K562 (cell line): ENCODE data around the gene FASTK. TPM values are rescaled to one million over a fixed set of nuclear protein-coding genes. Genes with fewer than 3 reads are reported as not detected.

Source experiments
- ATAC-seq: fragments of 200-7000 bp; cut with Tn5 transposase; 3 replicates; pipeline ENCODE4 v1.9.1; 2020; ENCODE audit warnings: moderate library complexity
- BruUV-seq: library from RNA; stranded (reverse); fragments of 400-500 nt; replicated peaks from 2 replicates; lab custom pipeline; 2021; lab: Mats Ljungman, UMichigan
- CTCF ChIA-PET: fragments of 300-600 bp; formaldehyde crosslinking; extraction: SDS; loops from one replicate; lab custom pipeline; 2021; ENCODE audit warnings: low intra/inter-chr PET ratio; lab: Yijun Ruan, JAX
- POLR2A ChIA-PET: fragments of 300-600, 350-650 bp; sonication (Branson Sonifier 250); formaldehyde crosslinking; extraction: SDS; loops from one replicate; lab custom pipeline; 2021; ENCODE audit warnings: antibody characterized with exemption, inconsistent platforms; lab: Yijun Ruan, JAX
- DNase-seq, 4 experiments: peaks; one replicate each; pipeline versions ENCODE4 v3.0.0 to v3.0.0-alpha.2; 2011 to 2018; ENCODE audit warnings: low spot score in 3 of 4, mixed read lengths in 3 of 4; ENCODE audit errors: extremely low read depth in 1 of 4
- FAIRE-seq: peaks from 2 replicates; lab custom pipeline; 2011; peaks lifted over from hg19 to GRCh38; lab: Jason Lieb, UNC
- H2AFZ ChIP-seq: 2 replicates; pipeline ENCODE4 v1.6.0; 2011; ENCODE audit warnings: low read depth, low read length, control low read depth, inconsistent platforms
- H3K27ac ChIP-seq: fragments of 200-600 bp; 3 replicates; pipeline ENCODE4 v1.8.0; 2011; ENCODE audit warnings: low read depth, mild to moderate bottlenecking, control low read depth, inconsistent platforms, low read length, moderate library complexity, mixed read lengths; ENCODE audit errors: extremely low read depth
- H3K27me3 ChIP-seq, 2 experiments: fragments of 300-600 bp in 1 of 2; 2 replicates in 1 of 2; 3 replicates in 1 of 2; pipeline versions ENCODE4 v1.6.0 to v1.8.0; 2011; ENCODE audit warnings: inconsistent platforms in 2 of 2, low read length in 2 of 2, mild to moderate bottlenecking in 1 of 2, mixed read lengths in 1 of 2, moderate library complexity in 1 of 2; ENCODE audit not compliant: control insufficient read depth in 2 of 2, insufficient read depth in 2 of 2
- H3K36me3 ChIP-seq: fragments of 300-600 bp; 3 replicates; pipeline ENCODE4 v1.8.0; 2011; ENCODE audit warnings: mild to moderate bottlenecking, low read length, inconsistent platforms; ENCODE audit not compliant: control insufficient read depth, insufficient read depth
- H3K4me1 ChIP-seq, 2 experiments: fragments of 200-600 bp in 1 of 2; replicated peaks in 1 of 2; 2 replicates in 1 of 2; 3 replicates in 1 of 2; pipeline versions ENCODE4 v1.5.1 to v1.8.0; 2011; ENCODE audit warnings: inconsistent platforms in 2 of 2, low read length in 2 of 2, mild to moderate bottlenecking in 1 of 2, mixed read lengths in 1 of 2, moderate library complexity in 1 of 2; ENCODE audit not compliant: control insufficient read depth in 2 of 2, insufficient read depth in 2 of 2
- H3K4me2 ChIP-seq: 2 replicates; pipeline ENCODE4 v1.6.1; 2011; ENCODE audit warnings: low read length, control low read depth, inconsistent platforms, mixed read lengths; ENCODE audit not compliant: insufficient read depth
- H3K4me3 ChIP-seq: fragments of 200-600 bp; sonication (generic), shearing (Covaris generic); 2 replicates; pipeline ENCODE4 v1.5.1; 2016; ENCODE audit warnings: control low read depth, inconsistent platforms
- H3K79me2 ChIP-seq: fragments of 200-600 bp; 3 replicates; pipeline ENCODE4 v1.8.0; 2011; ENCODE audit warnings: low read length, inconsistent platforms; ENCODE audit not compliant: control insufficient read depth, insufficient read depth
- H3K9ac ChIP-seq, 2 experiments: 2 replicates each; pipeline versions ENCODE4 v1.6.0 to v1.6.1; 2011; ENCODE audit warnings: low read depth in 2 of 2, low read length in 2 of 2, control low read depth in 1 of 2, inconsistent platforms in 1 of 2, mild to moderate bottlenecking in 1 of 2, mixed read lengths in 1 of 2; ENCODE audit not compliant: insufficient read depth in 1 of 2
- H3K9me1 ChIP-seq: one replicate; pipeline ENCODE4 v1.6.0; 2011; ENCODE audit warnings: inconsistent platforms, mild to moderate bottlenecking, low read length, moderate library complexity; ENCODE audit not compliant: control insufficient read depth, insufficient read depth
- H3K9me3 ChIP-seq: replicated peaks from 2 replicates; pipeline ENCODE4 v1.5.1; 2011; ENCODE audit warnings: low read depth, low read length, inconsistent platforms; ENCODE audit not compliant: control insufficient read depth, insufficient read depth
- H4K20me1 ChIP-seq: replicated peaks from 2 replicates; pipeline ENCODE4 v1.6.1; 2011; ENCODE audit warnings: low read length, inconsistent platforms, mixed read lengths; ENCODE audit not compliant: control insufficient read depth, insufficient read depth
- CAMTA2 ChIP-seq: fragments of 250-450 bp; sonication (Bioruptor Pico); conservative IDR thresholded peaks from 2 replicates; pipeline ENCODE4 v1.5.1; 2022
- ETV5 ChIP-seq: sonication (generic); formaldehyde crosslinking; IDR thresholded peaks from 2 replicates; pipeline ENCODE4 v1.4.0; 2020; ENCODE audit warnings: low read depth, mild to moderate bottlenecking, missing genetic modification reagents
- FOSL1 ChIP-seq: fragments of 200-800 bp; sonication (Bioruptor generic); conservative IDR thresholded peaks from 2 replicates; pipeline ENCODE4 v1.6.1; 2016; ENCODE audit warnings: missing genetic modification characterization, missing compliant biosample characterization
- HCFC1 ChIP-seq: IDR thresholded peaks from 2 replicates; pipeline ENCODE4 v1.6.1; 2012; ENCODE audit warnings: low read depth, low read length, improper control_type of control experiment
- HNRNPL ChIP-seq: fragments of 200-400 bp; formaldehyde crosslinking; IDR thresholded peaks from 2 replicates; pipeline ENCODE4 v1.6.1; 2017; ENCODE audit warnings: low read depth, mild to moderate bottlenecking, low read length
- HNRNPUL1 ChIP-seq: fragments of 200-400 bp; formaldehyde crosslinking; IDR thresholded peaks from 2 replicates; pipeline ENCODE4 v1.6.1; 2017; ENCODE audit warnings: low read length
- ILF3 ChIP-seq: fragments of 450-650 bp; IDR thresholded peaks from 2 replicates; pipeline ENCODE4 v1.6.1; 2018; ENCODE audit warnings: antibody characterized with exemption, mild to moderate bottlenecking, moderate library complexity, borderline replicate concordance
- JUN ChIP-seq, 2 experiments: sonication (generic) in 1 of 2; formaldehyde crosslinking in 1 of 2; IDR thresholded peaks; 2 replicates each; pipeline versions ENCODE4 v1.6.1 to v1.8.0; 2012 to 2022; ENCODE audit warnings: borderline replicate concordance in 2 of 2, mild to moderate bottlenecking in 2 of 2, improper control_type of control experiment in 1 of 2, low read depth in 1 of 2, low read length in 1 of 2, missing genetic modification reagents in 1 of 2
- KHSRP ChIP-seq: fragments of 450-650 bp; IDR thresholded peaks from 2 replicates; pipeline ENCODE4 v1.6.1; 2017
- NR2C2 ChIP-seq, 2 experiments: fragments of 200-800 bp in 1 of 2; sonication (Bioruptor generic) in 1 of 2; sonication (generic) in 1 of 2; formaldehyde crosslinking in 1 of 2; IDR thresholded peaks; 2 replicates each; pipeline versions ENCODE4 v1.6.1 to v1.8.0; 2016 to 2022; ENCODE audit warnings: mild to moderate bottlenecking in 1 of 2, missing compliant biosample characterization in 1 of 2, missing genetic modification characterization in 1 of 2, missing genetic modification reagents in 1 of 2
- RHOXF2B ChIP-seq: fragments of 250-450 bp; sonication (Bioruptor Pico); conservative IDR thresholded peaks from 2 replicates; pipeline ENCODE4 v1.5.1; 2021
- SETDB1 ChIP-seq: IDR thresholded peaks from one replicate; pipeline ENCODE4 v1.6.1; 2012; ENCODE audit warnings: low read length, control low read depth, inconsistent platforms
- SUPT5H ChIP-seq: fragments of 450-650 bp; IDR thresholded peaks from 2 replicates; pipeline ENCODE4 v1.6.1; 2016
- ZBTB43 ChIP-seq: sonication (generic); formaldehyde crosslinking; IDR thresholded peaks from 2 replicates; pipeline ENCODE4 v1.8.0; 2023; ENCODE audit warnings: mild to moderate bottlenecking, missing genetic modification reagents
- ZFP36 ChIP-seq: fragments of 150-350 bp; IDR thresholded peaks from 2 replicates; pipeline ENCODE4 v1.6.1; 2018; ENCODE audit warnings: low read length, low read depth; ENCODE audit not compliant: partially characterized antibody
- ZNF174 ChIP-seq: fragments of 250-450 bp; sonication (Bioruptor Pico); IDR thresholded peaks from 2 replicates; pipeline ENCODE4 v1.4.0; 2020; ENCODE audit warnings: mild to moderate bottlenecking
- ZNF212 ChIP-seq: fragments of 450-650 bp; formaldehyde crosslinking; IDR thresholded peaks from 2 replicates; pipeline ENCODE4 v1.4.0; 2020; ENCODE audit warnings: mild to moderate bottlenecking
- ZNF263 ChIP-seq: sonication (generic); formaldehyde crosslinking; IDR thresholded peaks from 2 replicates; pipeline ENCODE4 v1.8.0; 2022; ENCODE audit warnings: mild to moderate bottlenecking, missing genetic modification reagents, borderline replicate concordance
- ZNF41 ChIP-seq: fragments of 250-450 bp; sonication (Bioruptor Pico); conservative IDR thresholded peaks from 2 replicates; pipeline ENCODE4 v1.4.0; 2020; ENCODE audit warnings: mild to moderate bottlenecking
- WGBS: fragments of 100-300 bp; shearing (Covaris generic); methylation state at CpG from one replicate; pipeline ENCODE4 v1.1.6; 2016; ENCODE audit warnings: low coverage, mixed read lengths; ENCODE audit not compliant: insufficient coverage; ENCODE audit errors: missing lambda C conversion rate; 5-methylcytosine and 5-hydroxymethylcytosine counted together
- in situ Hi-C: fragments of 300-500 bp; cut with MboI; formaldehyde crosslinking; loops from 4 replicates; pipeline ENCODE4 v1.15.0; 2018; ENCODE audit warnings: inconsistent platforms, mixed read lengths
- intact Hi-C: fragments of 100-400 bp; cut with micrococcal nuclease; formaldehyde crosslinking; loops from 2 replicates; pipeline ENCODE4 v1.14.2; 2022
- polyA plus RNA-seq, 8 experiments: library from polyadenylated mRNA; depleted of rRNA in 4 of 8; stranded (reverse) in 5 of 8; unstranded in 3 of 8; fragments of >200 nt; fragmentation: Nextera tagmentation in 2 of 8; fragmentation: Illumina TruSeq in 1 of 8; extraction: Ambion mirVana in 2 of 8; extraction: Trizol in 1 of 8; gene quantifications; 2 replicates each; pipeline versions ENCODE4 v1.2.1 to v1.2.3, GENCODE V29; 2011 to 2014; ENCODE audit warnings: inconsistent platforms in 1 of 8, missing spikeins in 1 of 8
- total RNA-seq, 7 experiments: library from RNA; depleted of rRNA in 6 of 7; stranded (reverse); fragments of >200 nt in 6 of 7; fragmentation: Illumina TruSeq in 2 of 7; extraction: Trizol in 2 of 7; gene quantifications; 2 replicates each; pipeline versions ENCODE4 v1.2.1 to v1.2.3, GENCODE V29; 2011 to 2021; ENCODE audit warnings: low replicate concordance in 1 of 7

FASTK gene
- total and polyA plus RNA-seq, 9 of the 15 experiments (the other 6 are each of a cell fraction or from before 2014, with no cell fraction given) = 0.51 to 150 (median 48.2) TPM

DNA sequence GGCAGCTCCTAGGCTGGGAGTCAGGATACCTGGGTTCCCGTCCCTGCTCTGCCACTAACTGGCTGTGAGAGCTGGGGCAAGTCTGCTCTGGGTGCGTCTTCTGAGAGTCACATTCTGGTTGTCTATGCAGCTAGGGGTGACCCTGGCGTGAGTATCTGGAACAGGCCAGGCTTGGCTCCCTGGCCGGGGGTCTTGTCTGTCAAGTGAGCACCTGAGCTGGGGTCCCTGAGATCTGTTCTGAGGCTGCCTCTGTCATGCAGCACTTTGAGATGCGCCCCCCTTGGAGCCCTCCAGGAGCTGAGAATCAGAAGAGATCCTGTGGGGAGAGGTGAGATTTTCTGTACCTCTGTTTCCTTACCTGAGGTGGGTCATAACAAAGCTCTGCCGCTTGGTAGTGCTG lies 13.1 kb upstream of the FASTK start:
- Histone ChIP-seq H3K36me3 (peaks cover 85% of the 10 kb centered on the region; the same call in 2 of the 3 replicates), H3K79me2 (peaks cover 97% of the 10 kb centered on the region), H2AFZ (no peak overlapping the region), H3K4me2 (no peak overlapping the region), H4K20me1 (peaks cover 47% of the 10 kb centered on the region), H3K9me3 (no peaks in the 10 kb centered on the region), H3K4me3 (no peak overlapping the region), H3K27me3 (no peaks in the 10 kb centered on the region), H3K4me1 (peaks cover 9 to 34% of the 10 kb centered on the region in 2 experiments; a peak in 4 of 5 replicates), H3K9me1 (peaks cover 9% of the 10 kb centered on the region), H3K27ac (no peak overlapping the region), H3K9ac (peak overlapping the region in 1 of 2 experiments; percentile 56; a peak in 2 of 4 replicates)
- intact Hi-C loops (loop anchor here (10.0 kb wide), 1 partner anchor 309 kb away; no protein-coding TSS in a partner anchor), in situ Hi-C loops (no loop called here)
- no peak for FAIRE-seq
- POLR2A ChIA-PET = interaction anchor here (0.9 to 4.4 kb wide), 6 partner anchors 10 to 144 kb away, joined by 3 to 31 read pairs (median 4); partner anchors contain the start of gene ASIC3
- ATAC-seq = no peak
- WGBS = 92% methylated on average over 6 of the region's 6 CpGs
- DNase-seq = no peak
- no TSS peak for BruUV-seq
- CTCF ChIA-PET = no interaction called here
- no peak for TF ChIP-seq SETDB1
- TF ChIP-seq KHSRP = no peak
- no peak for TF ChIP-seq RHOXF2B (CRISPR knock-in tag)
- no peak for TF ChIP-seq ZNF41
- no peak for TF ChIP-seq ZNF174 (CRISPR knock-in tag)
- no peak for TF ChIP-seq HNRNPL
- no peak for TF ChIP-seq ZNF263 (CRISPR knock-in tag)
- TF ChIP-seq ZBTB43 (CRISPR knock-in tag) = no peak
- TF ChIP-seq FOSL1 (tag) = no peak
- TF ChIP-seq CAMTA2 (CRISPR knock-in tag) = no peak
- TF ChIP-seq ILF3 = no peak
- no peak for TF ChIP-seq HNRNPUL1
- TF ChIP-seq ZNF212 = no peak
- TF ChIP-seq SUPT5H = no peak
- no peak for TF ChIP-seq NR2C2 (CRISPR knock-in tag; IDR thresholded peaks at IDR 0.05)
- TF ChIP-seq NR2C2 (tag; IDR thresholded peaks at IDR 0.05) = no peak
- TF ChIP-seq HCFC1 = no peak
- no peak for TF ChIP-seq ZFP36
- no peak for TF ChIP-seq JUN (IDR thresholded peaks at IDR 0.05; ENCODE audit: borderline replicate concordance, low read depth, low read length)
- no peak for TF ChIP-seq JUN (CRISPR knock-in tag; IDR thresholded peaks at IDR 0.05; ENCODE audit: borderline replicate concordance)
- TF ChIP-seq ETV5 (CRISPR knock-in tag) = no peak
- TF ChIP-seq, all 486 proteins: peak for 0
